ACHN (cell line): ENCODE measurements around the gene TOR4A.

ENCODE experiments used
- DNase-seq: peaks from one replicate; pipeline ENCODE4 v3.0.0-alpha.2; 2015
- in situ Hi-C: cut with HindIII; loops from 2 replicates; pipeline ENCODE4 v1.10.0; 2017; ENCODE audit warnings: low sequenced_read_pairs, low pct_ligation_motif_present, low pct_unique_long_range_greater_than_20kb

Gene TOR4A

DNA sequence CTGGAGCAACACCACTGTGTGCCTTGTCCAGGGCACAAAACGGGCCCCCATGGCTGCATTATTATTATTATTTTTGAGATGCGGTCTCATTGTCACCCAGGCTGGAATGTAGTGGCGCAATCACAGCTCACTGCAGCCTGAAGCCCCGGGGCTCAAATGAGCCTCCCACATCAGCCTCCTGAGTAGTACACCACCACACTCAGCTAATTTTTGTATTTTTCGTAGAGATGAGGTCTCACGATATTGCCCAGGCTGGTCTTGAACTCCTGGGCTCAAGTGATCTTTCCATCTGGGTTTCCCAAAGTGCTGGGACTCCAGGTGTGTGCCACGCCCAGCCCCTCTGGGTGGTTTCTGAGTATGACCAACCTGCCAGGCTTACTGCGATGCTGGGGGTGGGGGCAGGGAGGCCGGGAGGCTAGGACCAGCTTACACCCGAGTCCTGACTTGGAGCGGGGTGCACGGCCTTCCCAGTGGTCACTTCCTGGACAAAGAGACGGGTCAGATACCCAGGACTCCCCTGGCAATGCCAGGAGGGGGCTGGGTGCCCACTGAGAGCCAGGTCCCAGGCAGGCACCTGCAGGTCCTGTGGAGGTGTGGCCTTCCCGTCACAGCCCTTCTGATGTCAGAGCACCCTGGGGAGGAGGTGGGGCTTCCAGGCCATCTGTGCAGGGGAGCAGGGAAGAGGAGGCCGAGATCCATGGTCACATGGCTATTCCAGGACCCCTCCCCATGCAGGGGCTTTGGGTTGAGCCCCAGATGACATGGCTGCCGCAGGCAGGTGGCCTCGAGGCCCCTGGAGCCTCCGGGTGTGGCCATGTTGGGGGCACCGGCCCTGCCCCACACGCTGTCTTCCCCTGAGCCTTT lies 32.9 kb downstream of the TOR4A start:
- no peak for DNase-seq
- in situ Hi-C loops: no loop called here

DNA sequence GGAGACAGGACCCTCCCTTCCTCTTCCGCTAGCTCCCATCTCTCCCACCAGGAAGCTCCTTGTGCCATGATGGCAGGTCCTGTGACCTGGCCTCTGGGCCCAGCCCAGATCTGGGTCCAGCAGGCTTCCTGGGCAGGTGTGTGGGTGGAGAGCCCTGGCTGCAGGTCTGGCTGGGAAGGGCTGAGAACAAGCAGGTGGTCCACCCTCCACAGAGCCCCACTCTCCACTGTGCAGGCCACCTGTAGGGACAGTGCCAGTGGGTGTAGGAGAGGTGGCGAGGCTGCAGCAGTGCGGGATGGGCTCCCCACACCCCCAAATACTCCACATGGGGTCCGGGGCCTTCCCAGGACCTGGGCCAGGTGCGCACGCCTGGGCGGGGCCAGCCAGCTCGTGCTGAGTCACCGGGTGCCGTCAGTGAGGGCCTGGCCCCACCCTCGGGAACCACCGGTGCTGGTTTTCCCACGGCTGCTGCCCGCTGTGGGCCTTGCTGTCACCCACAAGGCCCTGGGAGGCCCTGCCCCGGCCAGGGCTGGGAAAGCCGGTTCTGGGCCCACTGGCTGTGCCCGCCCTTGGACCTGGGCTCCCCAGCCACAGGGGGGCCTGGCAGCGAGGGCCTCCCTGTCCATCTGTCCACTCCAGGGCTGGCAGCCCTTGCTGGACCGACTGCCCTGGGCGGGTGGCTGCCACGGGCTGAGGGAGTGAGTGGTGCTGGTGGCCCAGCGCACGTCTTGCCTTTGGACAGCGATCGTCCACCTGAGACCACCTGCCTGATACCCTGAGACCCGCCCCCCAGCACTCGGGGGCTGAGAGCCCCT lies 33.9 kb downstream of the TOR4A start:
- no peak for DNase-seq
- in situ Hi-C loops: no loop called here

DNA sequence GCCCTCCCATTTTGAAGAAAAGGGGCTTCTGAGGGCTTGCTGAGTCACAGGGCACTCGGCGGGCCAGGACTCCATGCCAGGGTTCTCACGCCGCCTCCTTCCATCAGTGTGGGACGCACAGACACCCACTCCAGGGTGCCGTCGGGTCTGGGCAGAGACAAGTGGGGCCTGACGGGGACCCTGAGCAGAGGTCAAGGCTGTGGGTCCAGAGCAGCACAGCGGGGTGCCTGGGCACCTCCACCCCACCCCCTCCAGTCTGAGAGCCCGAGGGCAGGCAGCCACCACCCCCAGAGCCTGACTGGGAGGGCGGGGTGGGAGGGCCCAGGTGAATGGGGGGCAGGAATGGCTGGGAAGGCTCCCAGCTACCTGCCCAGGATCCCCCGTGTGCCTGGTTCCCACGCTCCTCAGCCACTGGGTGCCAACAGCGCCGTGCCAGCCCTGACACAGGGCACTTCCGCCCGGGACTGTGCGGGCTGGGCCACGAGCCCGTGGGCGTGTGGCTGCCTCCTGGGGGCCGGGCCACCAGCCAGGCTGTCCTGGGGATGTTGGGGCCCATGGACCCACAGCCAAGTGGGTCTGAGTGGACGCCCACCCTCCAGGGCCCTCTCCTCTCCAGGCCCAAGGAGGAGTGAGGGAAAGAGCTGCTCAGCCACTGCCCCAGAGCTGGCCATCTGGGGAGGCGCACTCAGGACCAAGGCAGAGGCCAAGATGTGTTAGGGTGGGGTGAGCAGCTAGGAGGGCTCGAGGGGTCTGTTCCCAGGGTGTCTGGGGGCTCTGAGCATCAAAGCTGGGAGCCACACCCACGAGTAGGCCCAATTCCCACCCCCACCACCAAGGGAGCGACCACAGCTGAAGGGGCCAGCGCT lies 34.7 kb downstream of the TOR4A start:
- DNase-seq: no peak
- in situ Hi-C loops: no loop called here

DNA sequence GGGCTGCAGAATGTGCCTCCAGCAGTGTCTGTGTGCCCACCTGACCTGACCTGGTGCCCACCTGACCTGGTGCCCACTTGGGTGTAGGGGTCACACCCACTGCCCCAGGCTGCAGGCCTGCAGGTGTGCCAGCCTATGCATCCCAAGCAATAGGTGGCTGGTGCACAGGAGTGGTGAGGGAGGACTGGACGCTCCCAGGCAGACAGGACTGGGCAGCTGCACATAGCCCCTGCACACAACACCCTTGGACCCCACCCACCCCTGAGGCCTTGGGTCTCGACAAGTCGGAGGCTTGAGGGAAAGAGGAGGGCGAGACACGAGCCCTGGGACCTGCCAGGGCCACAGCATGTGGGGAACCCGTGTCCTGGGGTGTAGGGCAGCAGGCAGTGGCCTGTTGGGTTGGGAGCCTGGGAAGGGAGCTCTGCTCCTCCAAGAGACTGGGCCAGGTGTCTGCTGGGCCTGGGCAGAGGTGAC lies 35.4 kb downstream of the TOR4A start:
- in situ Hi-C loops: no loop called here
- no peak for DNase-seq

DNA sequence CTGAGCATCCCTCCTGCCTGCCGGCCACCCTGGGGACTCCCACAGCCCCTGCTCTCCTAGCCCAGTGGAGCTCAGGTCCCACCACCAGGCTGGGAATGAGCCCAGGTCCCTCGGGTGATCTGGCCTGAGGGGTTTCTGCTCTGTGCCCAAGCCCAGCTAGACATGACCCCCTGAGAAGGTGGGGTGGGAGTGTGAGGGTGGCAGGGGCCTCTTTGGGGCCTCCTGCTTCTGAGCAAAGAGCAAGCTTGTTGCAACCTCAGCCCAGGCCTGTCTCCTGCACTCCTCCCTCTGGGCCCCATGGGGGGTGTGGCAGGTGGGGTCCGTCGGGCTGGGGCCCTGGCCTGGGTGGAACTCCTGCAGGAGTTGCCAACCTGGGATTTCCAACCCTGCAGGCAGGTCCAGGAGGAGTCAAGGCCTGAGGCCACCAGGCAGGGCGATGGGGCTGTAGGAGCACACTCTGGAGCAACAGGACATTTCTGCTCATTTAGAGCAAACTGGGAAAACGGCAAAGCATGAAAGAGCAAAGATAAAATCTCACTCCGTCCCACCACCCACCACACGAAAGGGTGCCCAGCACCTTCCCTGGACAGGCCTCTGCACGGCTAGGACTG lies 35.9 kb downstream of the TOR4A start:
- in situ Hi-C loops: no loop called here
- no peak for DNase-seq

DNA sequence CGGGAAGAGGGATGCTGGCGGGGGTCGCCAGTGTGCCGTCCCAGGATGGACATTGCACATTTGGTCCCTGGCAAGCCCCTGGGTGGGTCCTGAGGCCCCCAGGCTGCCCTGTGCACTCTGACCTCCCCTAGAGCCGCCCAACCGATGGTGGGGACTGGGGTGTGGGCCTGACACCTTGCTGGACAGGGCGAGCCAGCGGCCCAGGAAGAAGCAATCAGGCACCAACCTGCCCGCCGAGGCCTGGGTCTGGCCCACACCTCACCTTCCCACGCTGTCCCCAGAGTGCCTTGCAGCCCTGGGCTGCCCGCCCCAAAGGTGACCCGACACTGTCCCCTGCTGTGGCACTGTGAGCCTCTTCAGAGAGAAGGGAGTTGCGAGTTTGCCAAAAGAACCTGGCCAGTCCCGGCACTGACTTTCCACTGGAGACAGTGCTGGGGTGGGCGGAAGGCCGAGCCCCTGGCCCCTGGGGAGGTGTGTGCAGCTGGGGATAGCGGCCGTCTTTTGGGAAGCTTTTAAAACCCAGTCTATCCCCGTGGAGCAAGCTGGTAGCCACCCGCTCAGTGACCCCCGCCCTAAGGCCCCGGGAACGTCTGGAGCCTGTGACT lies 36.5 kb downstream of the TOR4A start:
- DNase-seq: no peak
- in situ Hi-C loops: no loop called here

DNA sequence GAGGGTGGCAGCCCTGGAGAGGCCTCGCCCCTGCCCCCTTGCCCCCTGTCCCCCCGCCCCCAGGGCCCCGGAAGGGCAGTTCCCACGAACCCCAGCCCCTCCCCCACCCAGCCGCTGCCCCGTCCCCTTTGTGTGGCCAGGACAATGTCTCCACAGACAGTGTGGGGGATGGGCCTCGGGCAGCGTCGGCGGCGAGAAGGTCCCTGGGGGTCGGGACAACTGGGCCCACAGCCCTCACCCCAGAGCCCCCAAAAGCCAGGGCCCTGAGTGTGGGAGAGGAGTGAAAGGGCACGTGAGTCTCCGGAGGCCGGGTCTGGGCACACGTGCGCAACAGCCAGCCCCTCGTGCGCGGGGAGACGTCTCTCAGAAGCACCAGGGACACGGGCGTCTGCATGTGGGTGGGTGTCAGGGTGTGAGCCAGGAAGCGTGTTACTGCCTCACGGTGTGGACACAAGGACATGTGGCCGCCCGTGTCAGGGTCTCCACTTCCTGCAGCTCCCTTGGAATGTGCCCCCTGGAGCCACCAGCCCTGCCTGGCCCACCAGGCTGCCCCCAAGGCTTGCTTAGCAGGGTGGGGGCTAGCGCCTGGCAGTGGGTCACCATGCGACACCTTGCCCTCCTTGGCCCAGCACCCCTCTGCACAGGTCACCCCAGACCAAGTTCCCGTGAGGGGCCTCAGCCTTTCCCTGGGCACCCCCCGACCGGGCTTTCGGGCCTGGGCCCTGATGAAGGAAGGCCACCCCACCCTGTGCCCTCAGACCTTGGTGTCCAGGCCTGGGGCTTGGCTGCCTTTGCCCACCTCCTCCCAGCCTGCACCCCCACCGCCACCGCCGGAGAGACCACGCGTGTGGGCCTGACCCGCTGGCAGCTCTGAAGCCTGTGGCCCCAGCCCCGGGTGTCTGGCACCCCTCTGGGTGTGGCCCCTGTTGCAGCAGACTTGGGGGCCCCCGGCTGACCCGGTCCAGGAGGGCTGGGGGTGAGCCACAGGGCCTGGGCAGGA lies 37.3 kb downstream of the TOR4A start:
- in situ Hi-C loops: no loop called here
- no peak for DNase-seq

DNA sequence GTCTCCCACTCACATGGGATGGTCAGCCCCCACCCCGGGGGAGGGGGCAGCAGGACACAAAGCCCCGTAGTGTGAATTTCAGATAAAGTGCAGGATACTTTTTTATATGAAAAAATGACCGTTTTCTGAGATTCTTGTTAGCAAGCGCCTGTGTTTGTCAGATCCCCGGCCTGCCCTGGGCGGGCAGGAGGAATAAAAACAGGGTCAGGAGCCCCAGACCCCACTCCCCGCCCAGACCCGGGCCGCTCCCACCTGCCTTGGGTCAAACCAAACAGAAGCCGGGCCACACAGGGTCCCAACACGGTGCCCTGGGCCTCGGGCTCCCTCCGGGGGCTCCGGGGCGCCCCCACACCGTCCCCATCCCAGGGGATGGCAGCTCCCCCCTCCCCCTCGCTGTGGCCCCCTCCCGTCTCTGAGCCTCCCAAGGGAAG lies 38.1 kb downstream of the TOR4A start:
- no peak for DNase-seq
- in situ Hi-C loops: no loop called here

DNA sequence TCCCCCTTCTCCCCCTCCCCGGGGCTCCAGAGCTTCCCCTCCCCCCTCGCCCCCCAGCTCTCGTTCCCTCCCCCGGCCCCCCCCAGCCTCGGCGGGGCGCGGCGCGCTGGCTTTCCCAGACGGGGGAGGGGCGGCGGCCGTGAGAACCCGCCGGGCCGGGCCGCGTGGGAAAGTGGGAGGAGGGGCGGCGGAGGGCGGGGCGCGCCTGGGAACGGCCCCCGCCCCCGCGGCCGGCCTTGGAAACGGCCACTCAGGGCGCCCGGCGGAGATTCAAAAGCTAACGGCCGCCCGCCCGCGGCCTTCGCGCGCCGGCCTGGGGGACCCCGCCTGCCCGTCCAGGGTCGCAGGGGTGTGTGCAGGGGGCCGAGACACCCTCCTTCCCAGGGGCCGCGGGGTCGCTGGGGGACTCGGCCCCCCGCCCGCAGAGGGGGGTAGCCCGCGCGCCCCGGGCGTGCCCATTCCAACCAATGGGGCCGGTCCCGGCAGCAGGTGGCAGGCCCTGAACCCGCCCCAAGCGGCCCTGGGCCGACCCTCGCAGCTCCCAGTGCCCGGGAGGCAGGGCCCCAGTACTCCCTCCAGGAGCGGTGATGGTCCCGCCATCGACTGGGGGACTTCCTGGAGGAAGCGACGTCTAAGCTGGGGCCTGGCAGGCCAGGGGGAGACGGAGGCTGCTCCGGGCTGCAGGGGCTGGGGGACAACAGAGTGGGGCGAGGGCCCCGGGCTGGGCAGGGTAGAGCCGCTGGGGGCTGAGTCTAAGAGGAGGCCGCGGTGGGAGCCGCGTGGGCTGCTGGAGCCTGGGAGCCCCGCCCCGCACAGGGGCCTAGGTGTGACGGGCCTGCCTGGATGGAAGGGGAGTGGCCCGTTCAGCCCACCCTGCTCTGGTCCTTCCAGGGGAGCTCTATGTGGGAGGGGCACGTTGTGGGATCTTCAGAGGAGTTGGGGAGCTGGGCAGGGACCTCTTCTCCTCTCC lies 38.8 kb downstream of the TOR4A start:
- DNase-seq: peak; percentile 57
- in situ Hi-C loops: no loop called here

DNA sequence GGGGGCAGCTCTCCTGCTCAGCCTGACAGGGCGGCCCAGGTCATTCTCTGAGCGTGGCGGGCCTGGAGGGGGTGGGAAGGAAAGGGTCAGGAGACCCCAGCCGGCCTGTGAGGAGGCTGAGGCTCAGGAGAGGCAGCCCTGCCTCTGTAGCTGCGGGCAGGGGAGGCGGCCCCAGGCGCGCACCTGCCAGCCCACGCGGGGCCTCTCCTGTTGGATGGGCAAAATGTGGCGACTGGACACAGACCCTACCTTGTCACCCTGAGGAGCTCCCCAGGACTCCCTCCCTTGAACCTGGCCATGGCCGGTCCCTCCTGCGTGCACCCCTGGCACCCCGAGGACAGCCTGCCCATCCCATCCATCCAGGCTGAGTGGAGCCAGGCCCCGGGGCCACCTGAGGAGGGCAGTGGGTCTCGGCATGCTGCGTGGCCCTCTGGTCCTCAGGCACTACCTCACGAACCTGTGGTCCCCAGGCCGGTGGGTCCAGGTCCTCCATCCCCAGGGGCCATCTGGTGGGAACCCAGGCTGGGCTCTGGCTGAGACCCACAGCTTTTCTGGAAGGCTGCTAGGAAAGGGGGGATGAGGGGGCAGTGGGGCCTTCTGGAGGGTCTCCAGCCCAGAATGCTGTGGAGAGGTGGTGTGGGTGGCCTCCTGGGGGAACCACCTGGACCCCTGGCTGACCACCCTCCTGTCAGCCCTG lies 39.6 kb downstream of the TOR4A start:
- in situ Hi-C loops: no loop called here
- no peak for DNase-seq

DNA sequence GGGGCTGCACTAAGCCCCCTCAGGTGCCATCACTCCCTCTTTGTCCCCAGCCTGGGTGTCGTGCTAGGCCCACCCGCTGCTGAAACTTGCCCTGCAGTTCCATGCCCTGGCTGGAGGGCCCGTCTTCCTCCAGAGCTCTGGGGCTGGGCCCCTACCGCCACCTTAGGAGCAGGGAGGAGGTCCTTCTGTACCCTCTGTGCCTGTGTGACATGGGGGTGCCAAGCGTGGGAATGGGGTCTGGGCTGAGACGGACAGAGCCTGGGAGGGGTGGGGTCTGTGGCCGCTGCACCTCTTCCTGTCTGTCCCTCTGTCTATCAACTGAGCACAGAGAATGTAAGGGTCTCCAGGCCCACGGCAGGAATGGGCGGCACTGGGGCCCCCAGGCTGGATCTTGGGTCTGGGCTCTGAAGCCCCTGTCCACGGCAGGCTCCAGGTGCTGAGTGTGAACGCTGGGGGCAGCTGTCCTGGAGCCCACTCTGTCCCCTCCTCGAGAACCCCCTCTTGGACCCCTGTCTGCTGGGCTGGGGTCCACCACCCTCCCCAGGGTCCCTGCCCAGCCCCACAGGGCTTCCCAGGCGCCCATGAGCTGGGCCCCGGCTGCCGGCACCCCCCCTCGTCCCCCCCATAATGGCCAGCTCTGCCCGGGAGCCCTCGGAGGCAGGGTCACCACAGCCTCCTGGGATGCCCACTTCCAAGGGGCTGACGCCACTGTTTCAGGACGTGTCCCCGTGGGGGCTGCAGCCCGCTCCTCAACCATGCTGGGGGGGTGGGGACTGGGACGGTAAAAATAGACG lies 40.4 kb downstream of the TOR4A start:
- in situ Hi-C loops: no loop called here
- DNase-seq: no peak

DNA sequence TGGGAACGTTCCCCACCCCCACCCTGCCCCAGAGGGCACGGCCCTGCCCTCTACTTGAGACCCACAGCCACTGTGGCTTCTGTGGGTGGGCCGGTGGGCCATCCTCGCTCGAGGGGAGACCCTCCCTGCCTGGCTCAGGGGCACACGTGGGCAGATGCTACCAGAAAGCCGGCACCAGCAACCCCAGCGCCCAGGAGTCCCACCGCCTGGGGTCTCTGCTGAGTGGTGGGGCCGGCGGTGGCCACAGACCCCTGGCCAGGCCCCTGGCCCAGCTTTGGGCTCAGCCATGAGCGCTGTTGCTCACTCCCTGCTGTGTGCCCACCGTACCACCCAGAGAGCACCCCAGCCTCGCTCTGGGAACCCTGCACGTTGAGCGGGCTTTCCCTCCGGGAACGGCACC lies 41.1 kb downstream of the TOR4A start:
- no peak for DNase-seq
- in situ Hi-C loops: no loop called here

DNA sequence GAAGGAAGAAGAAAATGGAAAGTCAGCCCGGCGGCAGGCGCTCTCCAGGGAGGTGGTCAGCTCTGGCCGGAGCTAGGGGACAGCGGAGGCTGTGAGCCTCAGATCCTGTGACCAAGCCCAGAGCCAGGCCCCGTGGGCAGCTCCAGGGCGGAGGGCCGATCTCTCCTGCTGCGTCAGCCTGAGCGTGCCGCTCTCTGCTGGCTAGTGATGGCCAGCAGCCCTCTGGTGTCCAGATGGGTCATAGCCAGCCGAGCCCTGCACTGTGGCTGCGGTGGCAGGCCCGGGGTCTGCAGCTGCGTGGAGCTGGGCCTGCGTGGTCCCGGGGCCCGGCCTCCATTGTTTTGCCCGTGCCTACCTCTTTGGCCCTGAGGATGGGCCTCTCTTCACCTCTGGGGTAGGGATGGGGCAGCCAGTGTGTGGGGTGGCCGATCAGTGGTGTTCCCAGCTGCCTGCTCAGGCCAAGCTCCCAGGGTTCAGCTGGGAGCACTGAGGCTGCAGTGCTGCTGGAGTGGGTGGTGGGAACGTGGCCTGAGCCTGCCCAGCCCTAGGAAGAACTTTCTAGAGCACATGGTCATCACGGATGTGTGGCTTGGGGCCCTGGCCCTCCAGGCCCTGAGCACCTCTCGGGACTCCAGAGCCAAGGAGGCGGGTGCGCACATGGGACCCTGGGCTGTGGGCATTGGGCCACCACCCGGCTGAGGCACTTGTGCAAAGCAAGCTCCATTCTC lies 41.6 kb downstream of the TOR4A start:
- DNase-seq: no peak
- in situ Hi-C loops: no loop called here
